Caco-2 (cell line): Measurements from ENCODE around the gene TMCC2. TPM values are rescaled to one million over a fixed set of nuclear protein-coding genes. Genes with fewer than 3 reads are reported as not detected.

Experiments used
- BruUV-seq: library from RNA; stranded (reverse); fragments of 400-500 nt; replicated peaks from 2 replicates; lab custom pipeline; 2021; lab: Mats Ljungman, UMichigan
- CTCF ChIA-PET: fragments of 300-600 bp; sonication (Branson Sonifier 250); formaldehyde crosslinking; loops from one replicate; lab custom pipeline; 2022; ENCODE audit warnings: antibody characterized with exemption; lab: Charles Lee
- POLR2A ChIA-PET: fragments of 300-600 bp; sonication (Branson Sonifier 250); formaldehyde crosslinking; loops from one replicate; lab custom pipeline; 2022; ENCODE audit warnings: antibody characterized with exemption; lab: Charles Lee
- DNase-seq, 2 experiments: peaks; one replicate each; pipeline versions ENCODE4 v3.0.0 to v3.0.0-alpha.2; 2020 to 2022
- H3K27me3 ChIP-seq: replicated peaks from 2 replicates; pipeline ENCODE4 v1.6.0; 2011; ENCODE audit warnings: low read length; ENCODE audit not compliant: control insufficient read depth, insufficient read depth
- H3K36me3 ChIP-seq: 2 replicates; pipeline ENCODE4 v1.5.1; 2011; ENCODE audit warnings: low read length; ENCODE audit not compliant: control insufficient read depth, insufficient read depth
- H3K4me1 ChIP-seq: fragments of 250-450 bp; sonication (Bioruptor Pico); 2 replicates; pipeline ENCODE4 v1.5.1; 2020; ENCODE audit warnings: mild to moderate bottlenecking
- H3K4me3 ChIP-seq: 2 replicates; pipeline ENCODE4 v1.5.1; 2011; ENCODE audit warnings: low read depth, mild to moderate bottlenecking, control low read depth, low read length
- H3K9me3 ChIP-seq: fragments of 250-450 bp; sonication (Bioruptor Pico); 2 replicates; pipeline ENCODE4 v1.5.1; 2020; ENCODE audit warnings: mild to moderate bottlenecking, moderate library complexity
- H3K27ac Mint-ChIP-seq: one replicate; pipeline ENCODE4 v1.8.0; 2022; ENCODE audit warnings: mixed read lengths; ENCODE audit not compliant: unreplicated experiment
- H3K27me3 Mint-ChIP-seq: one replicate; pipeline ENCODE4 v1.8.0; 2022; ENCODE audit warnings: mixed read lengths; ENCODE audit not compliant: insufficient read depth, unreplicated experiment
- H3K36me3 Mint-ChIP-seq: one replicate; pipeline ENCODE4 v1.8.0; 2022; ENCODE audit warnings: mild to moderate bottlenecking, mixed read lengths; ENCODE audit not compliant: insufficient read depth, unreplicated experiment
- H3K4me1 Mint-ChIP-seq: one replicate; pipeline ENCODE4 v1.8.0; 2022; ENCODE audit warnings: low read depth, mixed read lengths; ENCODE audit not compliant: unreplicated experiment
- H3K4me3 Mint-ChIP-seq: one replicate; pipeline ENCODE4 v1.8.0; 2022; ENCODE audit warnings: mild to moderate bottlenecking, moderate library complexity, mixed read lengths; ENCODE audit not compliant: unreplicated experiment
- H3K9me3 Mint-ChIP-seq: one replicate; pipeline ENCODE4 v1.8.0; 2022; ENCODE audit warnings: mixed read lengths; ENCODE audit not compliant: unreplicated experiment
- CTCF ChIP-seq, 2 experiments: fragments of 200-600 bp in 1 of 2; IDR thresholded peaks; 1 replicate in 1 of 2; 2 replicates in 1 of 2; pipeline versions ENCODE4 v1.5.1 to v1.8.0; 2011 to 2022; ENCODE audit warnings: antibody characterized with exemption in 1 of 2, control low read depth in 1 of 2, inconsistent platforms in 1 of 2, low read depth in 1 of 2, low read length in 1 of 2, mild to moderate bottlenecking in 1 of 2, moderate library complexity in 1 of 2; ENCODE audit not compliant: insufficient read depth in 1 of 2, severe bottlenecking in 1 of 2, unreplicated experiment in 1 of 2
- intact Hi-C: fragments of 100-400 bp; cut with micrococcal nuclease; formaldehyde crosslinking; loops from one replicate; pipeline ENCODE4 v1.10.0; 2022; ENCODE audit not compliant: unreplicated experiment
- total RNA-seq: library from RNA; stranded (reverse); gene quantifications from 2 replicates; pipeline ENCODE4 v1.2.3, GENCODE V29; 2022

Gene TMCC2
- total RNA-seq, 1 experiment from 2014 or later: 0.91 TPM

GRCh38 chr1:205261946-205262691, 34.4 kb downstream of the TMCC2 start:
- H3K4me3 Mint-ChIP-seq: no peak overlapping the region
- H3K36me3 Mint-ChIP-seq: no peaks in the 10 kb centered on the region
- POLR2A ChIA-PET: interaction anchor here (0.7 kb wide), 2 partner anchors 12 to 16 kb away, joined by 3 to 5 read pairs; no protein-coding TSS in a partner anchor
- no peaks in the 10 kb centered on the region for H3K27me3 ChIP-seq
- TF ChIP-seq CTCF (IDR thresholded peaks at IDR 0.05; ENCODE audit: insufficient read depth in 1 of 2, low read depth in 1 of 2, low read length in 1 of 2, severe bottlenecking in 1 of 2, unreplicated experiment in 1 of 2): no peak
- H3K36me3 ChIP-seq: no peaks in the 10 kb centered on the region
- CTCF ChIA-PET: interaction anchor here (0.7 to 1.7 kb wide), 5 partner anchors 11 to 73 kb away, joined by 3 to 5 read pairs (median 3); no protein-coding TSS in a partner anchor
- no peaks in the 10 kb centered on the region for H3K27me3 Mint-ChIP-seq
- intact Hi-C loops: no loop called here
- H3K4me3 ChIP-seq: no peak overlapping the region
- no peaks in the 10 kb centered on the region for H3K9me3 ChIP-seq
- H3K9me3 Mint-ChIP-seq: no peaks in the 10 kb centered on the region
- H3K4me1 Mint-ChIP-seq: no peaks in the 10 kb centered on the region
- H3K27ac Mint-ChIP-seq: no peak overlapping the region
- no peaks in the 10 kb centered on the region for H3K4me1 ChIP-seq
- DNase-seq: no peak
- no TSS peak for BruUV-seq

GRCh38 chr1:205262731-205263171, 35.0 kb downstream of the TMCC2 start:
- Histone ChIP-seq H3K4me3 (no peak overlapping the region), H3K9me3 (no peaks in the 10 kb centered on the region), H3K4me1 (no peaks in the 10 kb centered on the region), H3K36me3 (no peaks in the 10 kb centered on the region), H3K27me3 (no peaks in the 10 kb centered on the region)
- no peak overlapping the region for H3K27ac Mint-ChIP-seq
- TF ChIP-seq CTCF (IDR thresholded peaks at IDR 0.05; ENCODE audit: insufficient read depth in 1 of 2, low read depth in 1 of 2, low read length in 1 of 2, severe bottlenecking in 1 of 2, unreplicated experiment in 1 of 2): no peak
- intact Hi-C loops: no loop called here
- H3K27me3 Mint-ChIP-seq: no peaks in the 10 kb centered on the region
- no peak overlapping the region for H3K4me3 Mint-ChIP-seq
- ChIA-PET CTCF (interaction anchor here (0.7 to 1.7 kb wide), 4 partner anchors 11 to 73 kb away, joined by 3 to 5 read pairs (median 3); no protein-coding TSS in a partner anchor), POLR2A (interaction anchor here (0.7 kb wide), 1 partner anchor 11 kb away, joined by 3 read pairs; no protein-coding TSS in a partner anchor)
- H3K36me3 Mint-ChIP-seq: no peaks in the 10 kb centered on the region
- no peaks in the 10 kb centered on the region for H3K9me3 Mint-ChIP-seq
- H3K4me1 Mint-ChIP-seq: no peaks in the 10 kb centered on the region
- BruUV-seq: no TSS peak
- no peak for DNase-seq

GRCh38 chr1:205263580-205264190, 35.9 kb downstream of the TMCC2 start:
- ChIA-PET POLR2A (no interaction called here), CTCF (no interaction called here)
- no peaks in the 10 kb centered on the region for H3K4me1 ChIP-seq
- H3K9me3 ChIP-seq: no peaks in the 10 kb centered on the region
- Mint-ChIP-seq H3K4me1 (no peaks in the 10 kb centered on the region), H3K36me3 (no peaks in the 10 kb centered on the region), H3K4me3 (no peak overlapping the region), H3K9me3 (no peaks in the 10 kb centered on the region), H3K27me3 (no peaks in the 10 kb centered on the region), H3K27ac (no peak overlapping the region)
- no peak for TF ChIP-seq CTCF (IDR thresholded peaks at IDR 0.05; ENCODE audit: insufficient read depth in 1 of 2, low read depth in 1 of 2, low read length in 1 of 2, severe bottlenecking in 1 of 2, unreplicated experiment in 1 of 2)
- no peak for DNase-seq
- H3K27me3 ChIP-seq: no peaks in the 10 kb centered on the region
- H3K4me3 ChIP-seq: no peak overlapping the region
- BruUV-seq: no TSS peak
- no peaks in the 10 kb centered on the region for H3K36me3 ChIP-seq
- intact Hi-C loops: no loop called here
